Measurements from ENCODE around the gene FAM184B.
"Not testable (repeated sequence)": the region's sequence is repeated elsewhere in the genome, so short reads cannot be mapped to it uniquely, and the experiment has no call there.

Gene FAM184B

GRCh38 chr4:17718471-17718870, 63.0 kb downstream of the FAM184B start:
- DNase-seq (ENCODE audit: low read depth in 2 of 2), result no peak

GRCh38 chr4:17717301-17717700, 64.1 kb downstream of the FAM184B start:
- DNase-seq (ENCODE audit: low read depth in 2 of 2), result no peak

GRCh38 chr4:17715511-17715910, 65.9 kb downstream of the FAM184B start:
- DNase-seq (ENCODE audit: low read depth in 2 of 2), result no peak

GRCh38 chr4:17713779-17714178, 67.6 kb downstream of the FAM184B start:
- no peak for DNase-seq (ENCODE audit: low read depth in 2 of 2)

GRCh38 chr4:17712166-17712565, 69.3 kb downstream of the FAM184B start:
- DNase-seq (ENCODE audit: low read depth in 2 of 2), result no peak

GRCh38 chr4:17711206-17711605, 70.2 kb downstream of the FAM184B start:
- DNase-seq (ENCODE audit: low read depth in 2 of 2), result not testable (repeated sequence)

- no peak for DNase-seq (ENCODE audit: low read depth in 2 of 2)
Observed at GRCh38 chr4:17709763-17710068, 71.7 kb downstream of the FAM184B start.

GRCh38 chr4:17708992-17709762, 72.2 kb downstream of the FAM184B start:
- no peak for DNase-seq (ENCODE audit: low read depth in 2 of 2)

GRCh38 chr4:17707671-17708070, 73.8 kb downstream of the FAM184B start:
- no peak for DNase-seq (ENCODE audit: low read depth in 2 of 2)

- DNase-seq (ENCODE audit: low read depth in 2 of 2), result no peak
Observed at GRCh38 chr4:17705107-17705506, 76.3 kb downstream of the FAM184B start.

- DNase-seq (ENCODE audit: low read depth in 2 of 2), result no peak
Observed at GRCh38 chr4:17704020-17704650, 77.3 kb downstream of the FAM184B start.

GRCh38 chr4:17702641-17703040, 78.8 kb downstream of the FAM184B start:
- no peak for DNase-seq (ENCODE audit: low read depth in 2 of 2)

GRCh38 chr4:17701882-17702281, 79.5 kb downstream of the FAM184B start:
- no peak for DNase-seq (ENCODE audit: low read depth in 2 of 2)

GRCh38 chr4:17701138-17701839, 80.1 kb downstream of the FAM184B start:
- no peak for DNase-seq (ENCODE audit: low read depth in 2 of 2)

GRCh38 chr4:17699380-17699779, 82.0 kb downstream of the FAM184B start:
- no peak for DNase-seq (ENCODE audit: low read depth in 2 of 2)

GRCh38 chr4:17698116-17698515, 83.3 kb downstream of the FAM184B start:
- no peak for DNase-seq (ENCODE audit: low read depth in 2 of 2)

- no peak for DNase-seq (ENCODE audit: low read depth in 2 of 2)
Observed at GRCh38 chr4:17695341-17695740, 86.1 kb downstream of the FAM184B start.

GRCh38 chr4:17694552-17694951, 86.9 kb downstream of the FAM184B start:
- no peak for DNase-seq (ENCODE audit: low read depth in 2 of 2)

GRCh38 chr4:17690898-17691297, 90.5 kb downstream of the FAM184B start:
- DNase-seq (ENCODE audit: low read depth in 2 of 2), result no peak

- no peak for DNase-seq (ENCODE audit: low read depth in 2 of 2)
Observed at GRCh38 chr4:17690135-17690534, 91.3 kb downstream of the FAM184B start.

- no peak for DNase-seq (ENCODE audit: low read depth in 2 of 2)
Observed at GRCh38 chr4:17688011-17688441, 93.4 kb downstream of the FAM184B start.

- DNase-seq (ENCODE audit: low read depth in 2 of 2), result no peak
Observed at GRCh38 chr4:17687237-17687857, 94.1 kb downstream of the FAM184B start.
